Uterus (tissue), 4 donors: ENCODE data around the gene GMPS. TPM values are rescaled to one million over a fixed set of nuclear protein-coding genes. Genes with fewer than 3 reads are reported as not detected.
"Not testable (repeated sequence)": the region's sequence is repeated elsewhere in the genome, so short reads cannot be mapped to it uniquely, and the experiment has no call there.

Experiments used
- DNase-seq, 2 donors: peaks; one replicate each; pipeline ENCODE4 v3.0.0-alpha.2; 2019 to 2020
- H3K27ac ChIP-seq, 2 donors: fragments of 200-600 bp; sonication (generic); 1 replicate in 1 of 2; 2 replicates in 1 of 2; pipeline ENCODE4 v1.5.1; 2016 to 2018
- H3K27me3 ChIP-seq, 2 donors: fragments of 200-600 bp; sonication (generic); one replicate each; pipeline ENCODE4 v1.5.1; 2018 to 2019; ENCODE audit warnings: control low read depth in 1 of 2
- H3K36me3 ChIP-seq, 2 donors: fragments of 200-600 bp; sonication (generic); one replicate each; pipeline ENCODE4 v1.5.1; 2019; ENCODE audit warnings: control low read depth in 1 of 2
- H3K4me1 ChIP-seq, 2 donors: fragments of 200-600 bp; sonication (generic); one replicate each; pipeline ENCODE4 v1.5.1; 2018 to 2019; ENCODE audit warnings: control low read depth in 1 of 2
- H3K4me3 ChIP-seq, 2 donors: fragments of 200-600 bp; sonication (generic); 1 replicate in 1 of 2; 2 replicates in 1 of 2; pipeline ENCODE4 v1.5.1; 2018 to 2019; ENCODE audit warnings: mild to moderate bottlenecking in 1 of 2
- H3K9me3 ChIP-seq, 2 donors: fragments of 200-600 bp; sonication (generic); one replicate each; pipeline ENCODE4 v1.5.1; 2019; ENCODE audit warnings: control low read depth in 1 of 2
- CTCF ChIP-seq, 4 experiments: fragments of 200-600 bp in 2 of 4; fragments of 450-650 bp in 2 of 4; sonication (generic) in 2 of 4; IDR thresholded peaks; one replicate each; pipeline ENCODE4 v1.5.1; 2016 to 2019; ENCODE audit warnings: antibody characterized with exemption in 4 of 4, mild to moderate bottlenecking in 2 of 4, moderate library complexity in 1 of 4
- POLR2A ChIP-seq, 2 donors: fragments of 450-650 bp; IDR thresholded peaks; one replicate each; pipeline ENCODE4 v1.6.1; 2016; ENCODE audit warnings: antibody characterized with exemption in 2 of 2, mild to moderate bottlenecking in 1 of 2, moderate library complexity in 1 of 2
- intact Hi-C: fragments of 100-400 bp; cut with DNase I; formaldehyde crosslinking; loops from one replicate; pipeline ENCODE4 v1.15.1; 2023; ENCODE audit warnings: low total_unique reads
- total RNA-seq, 4 donors: library from RNA; depleted of rRNA in 3 of 4; stranded (reverse); fragments of >200 nt in 3 of 4; gene quantifications; one replicate each; pipeline versions ENCODE4 v1.1.0 to v1.2.4, GENCODE V29; 2014 to 2023
- donor health status: DM: yes; HTN: yes; CAD: no.

The GMPS gene
- total RNA-seq, 4 donors from 2014 or later: 10.5 to 71.7 (median 51.3) TPM

GRCh38 chr3:155949453-155950217, 79.2 kb downstream of the GMPS start:
- Histone ChIP-seq H3K27me3 (no peaks in the 10 kb centered on the region), H3K9me3 (no peaks in the 10 kb centered on the region), H3K36me3 (no peaks in the 10 kb centered on the region), H3K27ac (no peak overlapping the region), H3K4me1 (no peaks in the 10 kb centered on the region), H3K4me3 (no peak overlapping the region)
- intact Hi-C loops: no loop called here
- no peak for TF ChIP-seq POLR2A (IDR thresholded peaks at IDR 0.05)
- DNase-seq: no peak

- Histone ChIP-seq H3K9me3 (no peaks in the 10 kb centered on the region), H3K4me1 (no peaks in the 10 kb centered on the region)
- DNase-seq: no peak
Observed at GRCh38 chr3:155956508-155957411, 86.3 kb downstream of the GMPS start.

GRCh38 chr3:155957412-155957880, 87.0 kb downstream of the GMPS start:
- DNase-seq: no peak
- Histone ChIP-seq H3K27me3 (no peaks in the 10 kb centered on the region), H3K27ac (no peak overlapping the region), H3K4me3 (no peak overlapping the region), H3K36me3 (no peaks in the 10 kb centered on the region), H3K4me1 (no peaks in the 10 kb centered on the region), H3K9me3 (no peaks in the 10 kb centered on the region)
- TF ChIP-seq CTCF (IDR thresholded peaks at IDR 0.05) (no peak), POLR2A (IDR thresholded peaks at IDR 0.05) (no peak)
- intact Hi-C loops: no loop called here

More at GRCh38 chr3:155956508-155957411, 86.3 kb downstream of the GMPS start:
- no peak for TF ChIP-seq CTCF (IDR thresholded peaks at IDR 0.05)
- no peak for TF ChIP-seq POLR2A (IDR thresholded peaks at IDR 0.05)
- Histone ChIP-seq H3K4me3 (no peak overlapping the region), H3K36me3 (no peaks in the 10 kb centered on the region), H3K27me3 (no peaks in the 10 kb centered on the region), H3K27ac (no peak overlapping the region)
- intact Hi-C loops: no loop called here

GRCh38 chr3:155958676-155959075, 88.2 kb downstream of the GMPS start:
- intact Hi-C loops: no loop called here
- DNase-seq: no peak
- no peaks in the 10 kb centered on the region for H3K4me1 ChIP-seq
- no peaks in the 10 kb centered on the region for H3K27me3 ChIP-seq
- no peak overlapping the region for H3K4me3 ChIP-seq
- H3K36me3 ChIP-seq: no peaks in the 10 kb centered on the region
- TF ChIP-seq POLR2A (IDR thresholded peaks at IDR 0.05) (no peak), CTCF (IDR thresholded peaks at IDR 0.05) (no peak)
- no peak overlapping the region for H3K27ac ChIP-seq
- H3K9me3 ChIP-seq: no peaks in the 10 kb centered on the region

- H3K4me3 ChIP-seq: no peak overlapping the region
- H3K27ac ChIP-seq: no peak overlapping the region
- H3K4me1 ChIP-seq: no peaks in the 10 kb centered on the region
- no peaks in the 10 kb centered on the region for H3K36me3 ChIP-seq
- H3K9me3 ChIP-seq: no peaks in the 10 kb centered on the region
- intact Hi-C loops: no loop called here
- no peaks in the 10 kb centered on the region for H3K27me3 ChIP-seq
- DNase-seq: no peak
- TF ChIP-seq POLR2A (IDR thresholded peaks at IDR 0.05): no peak
- TF ChIP-seq CTCF (IDR thresholded peaks at IDR 0.05): no peak
Observed at GRCh38 chr3:155960060-155960459, 89.6 kb downstream of the GMPS start.

GRCh38 chr3:155961044-155961443, 90.6 kb downstream of the GMPS start:
- H3K27ac ChIP-seq, H3K36me3 ChIP-seq, H3K4me3 ChIP-seq, H3K4me1 ChIP-seq, intact Hi-C loops, H3K9me3 ChIP-seq, DNase-seq, H3K27me3 ChIP-seq: not testable (repeated sequence)
